HL-60 (cell line): Measurements from ENCODE around the gene CAMTA1.

Source experiments
- DNase-seq, 2 experiments: peaks; one replicate each; pipeline ENCODE4 v3.0.0-alpha.2; 2010 to 2020; ENCODE audit warnings: low read depth in 1 of 2, low spot score in 1 of 2
- H3K27ac ChIP-seq: fragments of 250-450 bp; sonication (Bioruptor Pico); replicated peaks from 2 replicates; pipeline ENCODE4 v1.5.1; 2020; ENCODE audit warnings: mild to moderate bottlenecking, moderate library complexity
- H3K27me3 ChIP-seq: fragments of 250-450 bp; sonication (Bioruptor Pico); 2 replicates; pipeline ENCODE4 v1.5.1; 2021; ENCODE audit warnings: mild to moderate bottlenecking, moderate library complexity; ENCODE audit not compliant: insufficient read depth, poor library complexity, severe bottlenecking
- H3K4me3 ChIP-seq: replicated peaks from 2 replicates; pipeline ENCODE4 v1.5.1; 2011; ENCODE audit warnings: mild to moderate bottlenecking, control low read depth, low read length; ENCODE audit not compliant: insufficient read depth
- CTCF ChIP-seq: IDR thresholded peaks from one replicate; pipeline ENCODE4 v1.5.1; 2011; ENCODE audit warnings: low read length, control low read depth, inconsistent platforms; ENCODE audit not compliant: insufficient read depth
- GABPA ChIP-seq: IDR thresholded peaks from 2 replicates; pipeline ENCODE4 v1.6.1; 2012; ENCODE audit warnings: low read depth
- POLR2AphosphoS5 ChIP-seq: IDR thresholded peaks from 2 replicates; pipeline ENCODE4 v1.6.1; 2012; ENCODE audit warnings: low read depth
- REST ChIP-seq: IDR thresholded peaks from 2 replicates; pipeline ENCODE4 v1.6.1; 2012; ENCODE audit warnings: low read depth; ENCODE audit not compliant: insufficient replicate concordance
- SPI1 ChIP-seq: IDR thresholded peaks from 2 replicates; pipeline ENCODE4 v1.6.1; 2012; ENCODE audit warnings: low read depth, mild to moderate bottlenecking, borderline replicate concordance

Gene CAMTA1

GRCh38 chr1:7467476-7468175 lies 682.4 kb downstream of the CAMTA1 start:
- no peak overlapping the region for H3K4me3 ChIP-seq
- peaks cover 2% of the 10 kb centered on the region for H3K27me3 ChIP-seq
- no peak for TF ChIP-seq POLR2AphosphoS5
- no peak for TF ChIP-seq CTCF
- no peak for TF ChIP-seq REST
- TF ChIP-seq GABPA: no peak
- no peak for TF ChIP-seq SPI1
- no peak for DNase-seq
- no peak overlapping the region for H3K27ac ChIP-seq

- H3K4me3 ChIP-seq: no peak overlapping the region
- DNase-seq: no peak
- H3K27me3 ChIP-seq: peaks cover 2% of the 10 kb centered on the region
- TF ChIP-seq POLR2AphosphoS5: no peak
- no peak for TF ChIP-seq GABPA
- TF ChIP-seq SPI1: no peak
- no peak for TF ChIP-seq CTCF
- no peak for TF ChIP-seq REST
- H3K27ac ChIP-seq: no peak overlapping the region
These were observed 683.0 kb downstream of the CAMTA1 start for GRCh38 chr1:7468248-7468647.

- no peak overlapping the region for H3K4me3 ChIP-seq
- peaks cover 2% of the 10 kb centered on the region for H3K27me3 ChIP-seq
- no peak for DNase-seq
- H3K27ac ChIP-seq: no peak overlapping the region
- TF ChIP-seq SPI1 (no peak), GABPA (no peak), CTCF (no peak), REST (no peak), POLR2AphosphoS5 (no peak)
These were observed 684.1 kb downstream of the CAMTA1 start for GRCh38 chr1:7469255-7469938.
